GM23338 (cell line): Measurements from ENCODE around the gene FARS2.

Experiments used
- CREB1 ChIP-seq: fragments of 250-450 bp; sonication (Bioruptor Pico); IDR thresholded peaks from 2 replicates; pipeline ENCODE4 v1.5.0; 2020; ENCODE audit warnings: low read depth, mild to moderate bottlenecking, moderate library complexity
- ETS1 ChIP-seq: IDR thresholded peaks from 2 replicates; pipeline ENCODE4 v1.6.1; 2016; ENCODE audit warnings: antibody characterized with exemption
- EZH2 ChIP-seq: fragments of 200-600 bp; sonication (generic); IDR thresholded peaks from one replicate; pipeline ENCODE4 v1.8.0; 2017; ENCODE audit warnings: antibody characterized with exemption, mild to moderate bottlenecking, low read depth; ENCODE audit not compliant: unreplicated experiment
- EZH2phosphoT487 ChIP-seq: fragments of 200-600 bp; sonication (generic); IDR thresholded peaks from one replicate; pipeline ENCODE4 v1.8.1; 2018; ENCODE audit warnings: antibody characterized with exemption; ENCODE audit not compliant: unreplicated experiment
- JUNB ChIP-seq: IDR thresholded peaks from one replicate; pipeline ENCODE4 v1.6.1; 2016; ENCODE audit warnings: antibody characterized with exemption; ENCODE audit not compliant: unreplicated experiment
- POLR2AphosphoS5 ChIP-seq: IDR thresholded peaks from 2 replicates; pipeline ENCODE4 v1.6.1; 2016; ENCODE audit warnings: antibody characterized with exemption, low read depth
- ZNF331 ChIP-seq: fragments of 250-450 bp; sonication (Bioruptor Pico); IDR thresholded peaks from 2 replicates; pipeline ENCODE4 v1.5.0; 2020; ENCODE audit warnings: low read depth, mild to moderate bottlenecking, moderate library complexity
- TF ChIP-seq, protein P1 (sequence below), 2 experiments: fragments of 200-600 bp in 1 of 2; sonication (generic) in 1 of 2; conservative IDR thresholded peaks; 2 replicates each; pipeline versions ENCODE4 v1.5.1 to v1.6.1; 2016 to 2017; ENCODE audit warnings: antibody characterized with exemption in 2 of 2, low read depth in 2 of 2, mild to moderate bottlenecking in 2 of 2, moderate library complexity in 1 of 2
- TF ChIP-seq, protein P2 (sequence below): IDR thresholded peaks from one replicate; pipeline ENCODE4 v1.6.1; 2018; ENCODE audit warnings: antibody characterized with exemption; ENCODE audit not compliant: unreplicated experiment
- TF ChIP-seq, protein P3 (sequence below): fragments of 250-450 bp; sonication (Bioruptor Pico); IDR thresholded peaks from 2 replicates; pipeline ENCODE4 v1.5.0; 2020; ENCODE audit warnings: mild to moderate bottlenecking, moderate library complexity

DNA sequence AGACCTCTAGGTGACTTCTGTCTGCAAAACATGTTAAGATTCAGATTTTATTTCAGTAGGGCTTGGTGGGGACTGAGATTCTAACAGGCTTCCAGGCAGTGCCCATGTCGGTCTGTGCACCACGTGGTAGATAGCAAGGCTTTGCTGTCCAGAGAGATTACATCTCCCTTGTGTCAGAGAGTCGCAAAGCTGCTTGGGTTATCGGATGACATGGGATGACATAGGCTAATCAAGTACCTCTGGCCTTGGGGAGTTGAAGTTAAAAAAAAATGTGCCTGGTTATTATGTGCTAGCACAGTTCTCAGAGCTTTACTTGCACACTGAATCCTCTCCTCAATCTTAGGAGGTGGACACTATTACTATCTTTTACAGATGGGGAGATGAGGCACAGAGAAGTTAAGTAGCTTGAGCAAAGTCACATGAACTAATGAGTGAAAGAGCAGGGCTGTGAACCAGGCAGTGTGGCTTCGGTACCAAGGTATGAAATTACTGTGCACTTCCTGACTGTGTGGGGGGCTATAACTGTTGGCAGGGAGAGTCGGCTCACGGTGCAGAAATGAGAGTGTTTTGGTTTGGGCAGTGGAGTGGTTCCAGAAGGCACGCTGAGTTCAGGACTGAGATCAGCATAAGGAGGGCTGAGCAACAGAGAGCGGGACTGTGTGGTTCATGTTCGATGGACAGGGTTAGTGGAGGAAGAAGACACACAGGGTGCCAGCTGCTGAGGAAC, 41.1 kb downstream of the FARS2 start:
- TF ChIP-seq, protein P1, sequence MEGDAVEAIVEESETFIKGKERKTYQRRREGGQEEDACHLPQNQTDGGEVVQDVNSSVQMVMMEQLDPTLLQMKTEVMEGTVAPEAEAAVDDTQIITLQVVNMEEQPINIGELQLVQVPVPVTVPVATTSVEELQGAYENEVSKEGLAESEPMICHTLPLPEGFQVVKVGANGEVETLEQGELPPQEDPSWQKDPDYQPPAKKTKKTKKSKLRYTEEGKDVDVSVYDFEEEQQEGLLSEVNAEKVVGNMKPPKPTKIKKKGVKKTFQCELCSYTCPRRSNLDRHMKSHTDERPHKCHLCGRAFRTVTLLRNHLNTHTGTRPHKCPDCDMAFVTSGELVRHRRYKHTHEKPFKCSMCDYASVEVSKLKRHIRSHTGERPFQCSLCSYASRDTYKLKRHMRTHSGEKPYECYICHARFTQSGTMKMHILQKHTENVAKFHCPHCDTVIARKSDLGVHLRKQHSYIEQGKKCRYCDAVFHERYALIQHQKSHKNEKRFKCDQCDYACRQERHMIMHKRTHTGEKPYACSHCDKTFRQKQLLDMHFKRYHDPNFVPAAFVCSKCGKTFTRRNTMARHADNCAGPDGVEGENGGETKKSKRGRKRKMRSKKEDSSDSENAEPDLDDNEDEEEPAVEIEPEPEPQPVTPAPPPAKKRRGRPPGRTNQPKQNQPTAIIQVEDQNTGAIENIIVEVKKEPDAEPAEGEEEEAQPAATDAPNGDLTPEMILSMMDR (conservative IDR thresholded peaks at IDR 0.05; ENCODE audit: low read depth in 2 of 2), result no peak
- TF ChIP-seq EZH2phosphoT487, result no peak
- TF ChIP-seq POLR2AphosphoS5, result no peak
- TF ChIP-seq EZH2, result no peak
- TF ChIP-seq CREB1 (CRISPR knock-in tag), result no peak
- TF ChIP-seq, protein P2, sequence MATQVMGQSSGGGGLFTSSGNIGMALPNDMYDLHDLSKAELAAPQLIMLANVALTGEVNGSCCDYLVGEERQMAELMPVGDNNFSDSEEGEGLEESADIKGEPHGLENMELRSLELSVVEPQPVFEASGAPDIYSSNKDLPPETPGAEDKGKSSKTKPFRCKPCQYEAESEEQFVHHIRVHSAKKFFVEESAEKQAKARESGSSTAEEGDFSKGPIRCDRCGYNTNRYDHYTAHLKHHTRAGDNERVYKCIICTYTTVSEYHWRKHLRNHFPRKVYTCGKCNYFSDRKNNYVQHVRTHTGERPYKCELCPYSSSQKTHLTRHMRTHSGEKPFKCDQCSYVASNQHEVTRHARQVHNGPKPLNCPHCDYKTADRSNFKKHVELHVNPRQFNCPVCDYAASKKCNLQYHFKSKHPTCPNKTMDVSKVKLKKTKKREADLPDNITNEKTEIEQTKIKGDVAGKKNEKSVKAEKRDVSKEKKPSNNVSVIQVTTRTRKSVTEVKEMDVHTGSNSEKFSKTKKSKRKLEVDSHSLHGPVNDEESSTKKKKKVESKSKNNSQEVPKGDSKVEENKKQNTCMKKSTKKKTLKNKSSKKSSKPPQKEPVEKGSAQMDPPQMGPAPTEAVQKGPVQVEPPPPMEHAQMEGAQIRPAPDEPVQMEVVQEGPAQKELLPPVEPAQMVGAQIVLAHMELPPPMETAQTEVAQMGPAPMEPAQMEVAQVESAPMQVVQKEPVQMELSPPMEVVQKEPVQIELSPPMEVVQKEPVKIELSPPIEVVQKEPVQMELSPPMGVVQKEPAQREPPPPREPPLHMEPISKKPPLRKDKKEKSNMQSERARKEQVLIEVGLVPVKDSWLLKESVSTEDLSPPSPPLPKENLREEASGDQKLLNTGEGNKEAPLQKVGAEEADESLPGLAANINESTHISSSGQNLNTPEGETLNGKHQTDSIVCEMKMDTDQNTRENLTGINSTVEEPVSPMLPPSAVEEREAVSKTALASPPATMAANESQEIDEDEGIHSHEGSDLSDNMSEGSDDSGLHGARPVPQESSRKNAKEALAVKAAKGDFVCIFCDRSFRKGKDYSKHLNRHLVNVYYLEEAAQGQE, result no peak
- TF ChIP-seq, protein P3, sequence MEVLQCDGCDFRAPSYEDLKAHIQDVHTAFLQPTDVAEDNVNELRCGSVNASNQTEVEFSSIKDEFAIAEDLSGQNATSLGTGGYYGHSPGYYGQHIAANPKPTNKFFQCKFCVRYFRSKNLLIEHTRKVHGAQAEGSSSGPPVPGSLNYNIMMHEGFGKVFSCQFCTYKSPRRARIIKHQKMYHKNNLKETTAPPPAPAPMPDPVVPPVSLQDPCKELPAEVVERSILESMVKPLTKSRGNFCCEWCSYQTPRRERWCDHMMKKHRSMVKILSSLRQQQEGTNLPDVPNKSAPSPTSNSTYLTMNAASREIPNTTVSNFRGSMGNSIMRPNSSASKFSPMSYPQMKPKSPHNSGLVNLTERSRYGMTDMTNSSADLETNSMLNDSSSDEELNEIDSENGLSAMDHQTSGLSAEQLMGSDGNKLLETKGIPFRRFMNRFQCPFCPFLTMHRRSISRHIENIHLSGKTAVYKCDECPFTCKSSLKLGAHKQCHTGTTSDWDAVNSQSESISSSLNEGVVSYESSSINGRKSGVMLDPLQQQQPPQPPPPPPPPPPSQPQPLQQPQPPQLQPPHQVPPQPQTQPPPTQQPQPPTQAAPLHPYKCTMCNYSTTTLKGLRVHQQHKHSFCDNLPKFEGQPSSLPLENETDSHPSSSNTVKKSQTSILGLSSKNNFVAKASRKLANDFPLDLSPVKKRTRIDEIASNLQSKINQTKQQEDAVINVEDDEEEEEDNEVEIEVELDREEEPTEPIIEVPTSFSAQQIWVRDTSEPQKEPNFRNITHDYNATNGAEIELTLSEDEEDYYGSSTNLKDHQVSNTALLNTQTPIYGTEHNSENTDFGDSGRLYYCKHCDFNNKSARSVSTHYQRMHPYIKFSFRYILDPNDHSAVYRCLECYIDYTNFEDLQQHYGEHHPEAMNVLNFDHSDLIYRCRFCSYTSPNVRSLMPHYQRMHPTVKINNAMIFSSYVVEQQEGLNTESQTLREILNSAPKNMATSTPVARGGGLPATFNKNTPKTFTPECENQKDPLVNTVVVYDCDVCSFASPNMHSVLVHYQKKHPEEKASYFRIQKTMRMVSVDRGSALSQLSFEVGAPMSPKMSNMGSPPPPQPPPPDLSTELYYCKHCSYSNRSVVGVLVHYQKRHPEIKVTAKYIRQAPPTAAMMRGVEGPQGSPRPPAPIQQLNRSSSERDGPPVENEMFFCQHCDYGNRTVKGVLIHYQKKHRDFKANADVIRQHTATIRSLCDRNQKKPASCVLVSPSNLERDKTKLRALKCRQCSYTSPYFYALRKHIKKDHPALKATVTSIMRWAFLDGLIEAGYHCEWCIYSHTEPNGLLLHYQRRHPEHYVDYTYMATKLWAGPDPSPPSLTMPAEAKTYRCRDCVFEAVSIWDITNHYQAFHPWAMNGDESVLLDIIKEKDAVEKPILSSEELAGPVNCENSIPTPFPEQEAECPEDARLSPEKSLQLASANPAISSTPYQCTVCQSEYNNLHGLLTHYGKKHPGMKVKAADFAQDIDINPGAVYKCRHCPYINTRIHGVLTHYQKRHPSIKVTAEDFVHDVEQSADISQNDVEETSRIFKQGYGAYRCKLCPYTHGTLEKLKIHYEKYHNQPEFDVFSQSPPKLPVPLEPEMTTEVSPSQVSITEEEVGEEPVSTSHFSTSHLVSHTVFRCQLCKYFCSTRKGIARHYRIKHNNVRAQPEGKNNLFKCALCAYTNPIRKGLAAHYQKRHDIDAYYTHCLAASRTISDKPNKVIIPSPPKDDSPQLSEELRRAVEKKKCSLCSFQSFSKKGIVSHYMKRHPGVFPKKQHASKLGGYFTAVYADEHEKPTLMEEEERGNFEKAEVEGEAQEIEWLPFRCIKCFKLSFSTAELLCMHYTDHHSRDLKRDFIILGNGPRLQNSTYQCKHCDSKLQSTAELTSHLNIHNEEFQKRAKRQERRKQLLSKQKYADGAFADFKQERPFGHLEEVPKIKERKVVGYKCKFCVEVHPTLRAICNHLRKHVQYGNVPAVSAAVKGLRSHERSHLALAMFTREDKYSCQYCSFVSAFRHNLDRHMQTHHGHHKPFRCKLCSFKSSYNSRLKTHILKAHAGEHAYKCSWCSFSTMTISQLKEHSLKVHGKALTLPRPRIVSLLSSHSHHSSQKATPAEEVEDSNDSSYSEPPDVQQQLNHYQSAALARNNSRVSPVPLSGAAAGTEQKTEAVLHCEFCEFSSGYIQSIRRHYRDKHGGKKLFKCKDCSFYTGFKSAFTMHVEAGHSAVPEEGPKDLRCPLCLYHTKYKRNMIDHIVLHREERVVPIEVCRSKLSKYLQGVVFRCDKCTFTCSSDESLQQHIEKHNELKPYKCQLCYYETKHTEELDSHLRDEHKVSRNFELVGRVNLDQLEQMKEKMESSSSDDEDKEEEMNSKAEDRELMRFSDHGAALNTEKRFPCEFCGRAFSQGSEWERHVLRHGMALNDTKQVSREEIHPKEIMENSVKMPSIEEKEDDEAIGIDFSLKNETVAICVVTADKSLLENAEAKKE, result no peak
- no peak for TF ChIP-seq ETS1
- no peak for TF ChIP-seq JUNB
- TF ChIP-seq ZNF331 (CRISPR knock-in tag), result no peak
